Tibial nerve (tissue), 4 donors: ENCODE measurements around the gene RALBP1.

Experiments
- CTCF ChIP-seq, 5 experiments: fragments of 200-600 bp in 3 of 5; fragments of 450-650 bp in 2 of 5; sonication (generic) in 3 of 5; IDR thresholded peaks; one replicate each; pipeline ENCODE4 v1.5.1; 2016 to 2019; ENCODE audit warnings: antibody characterized with exemption in 5 of 5, mild to moderate bottlenecking in 3 of 5, moderate library complexity in 2 of 5
- EP300 ChIP-seq, 2 donors: sonication (generic); formaldehyde crosslinking; IDR thresholded peaks; one replicate each; pipeline ENCODE4 v1.6.1; 2017; ENCODE audit warnings: antibody characterized with exemption in 2 of 2, mild to moderate bottlenecking in 1 of 2
- POLR2A ChIP-seq, 2 donors: fragments of 450-650 bp; IDR thresholded peaks; one replicate each; pipeline ENCODE4 v1.6.1; 2017; ENCODE audit warnings: antibody characterized with exemption in 2 of 2, mild to moderate bottlenecking in 2 of 2, moderate library complexity in 2 of 2

GRCh38 chr18:9506046-9506792 lies 30.9 kb downstream of the RALBP1 start:
- no peak for TF ChIP-seq CTCF (IDR thresholded peaks at IDR 0.05)
- TF ChIP-seq EP300 (IDR thresholded peaks at IDR 0.05): no peak
- no peak for TF ChIP-seq POLR2A (IDR thresholded peaks at IDR 0.05)
